GM18511 (cell line): ENCODE data around the gene CIDEB.

ENCODE experiments used
- ATAC-seq: cut with Tn5 transposase; IDR thresholded peaks from one replicate; pipeline ENCODE4 v1.9.1; 2021; ENCODE audit warnings: mild to moderate bottlenecking, moderate library complexity; ENCODE audit not compliant: unreplicated experiment

The CIDEB gene

GRCh38 chr14:24291446-24292117 lies 16.2 kb downstream of the CIDEB start:
- no peak for ATAC-seq

- no peak for ATAC-seq
Measured at GRCh38 chr14:24290746-24291145, 17.0 kb downstream of the CIDEB start.

- peak; percentile 79 for ATAC-seq
Measured at GRCh38 chr14:24289649-24290280, 18.0 kb downstream of the CIDEB start.

GRCh38 chr14:24286996-24287395 lies 20.8 kb downstream of the CIDEB start:
- ATAC-seq, result no peak

GRCh38 chr14:24285351-24285750 lies 22.4 kb downstream of the CIDEB start:
- ATAC-seq, result no peak

GRCh38 chr14:24284501-24285035 lies 23.2 kb downstream of the CIDEB start:
- ATAC-seq, result no peak

GRCh38 chr14:24283796-24284460 lies 23.8 kb downstream of the CIDEB start:
- ATAC-seq, result no peak

- ATAC-seq, result no peak
Measured at GRCh38 chr14:24282736-24283135, 25.0 kb downstream of the CIDEB start.

GRCh38 chr14:24281636-24282035 lies 26.1 kb downstream of the CIDEB start:
- ATAC-seq, result no peak

GRCh38 chr14:24280797-24281460 lies 26.8 kb downstream of the CIDEB start:
- ATAC-seq, result no peak

- ATAC-seq, result peak; percentile 85
Measured at GRCh38 chr14:24279301-24280186, 28.2 kb downstream of the CIDEB start.

- ATAC-seq, result no peak
Measured at GRCh38 chr14:24278424-24278823, 29.4 kb downstream of the CIDEB start.

- no peak for ATAC-seq
Measured at GRCh38 chr14:24277606-24278321, 30.0 kb downstream of the CIDEB start.

GRCh38 chr14:24277071-24277470 lies 30.7 kb downstream of the CIDEB start:
- no peak for ATAC-seq

- ATAC-seq, result peak; percentile 52
Measured at GRCh38 chr14:24274101-24274543, 33.7 kb downstream of the CIDEB start.

- no peak for ATAC-seq
Measured at GRCh38 chr14:24273422-24273998, 34.3 kb downstream of the CIDEB start.

- no peak for ATAC-seq
Measured at GRCh38 chr14:24272467-24272866, 35.3 kb downstream of the CIDEB start.

GRCh38 chr14:24271834-24272263 lies 35.9 kb downstream of the CIDEB start:
- no peak for ATAC-seq

- peak; percentile 86 for ATAC-seq
Measured at GRCh38 chr14:24271134-24271833, 36.5 kb downstream of the CIDEB start, which contains the start of gene RABGGTA. Gene RABGGTA (minus strand): TSS chr14:24271597. CDS start chr14:24271115, 482 bp downstream.
